ENCODE measurements around the gene ITGA1.

DNA sequence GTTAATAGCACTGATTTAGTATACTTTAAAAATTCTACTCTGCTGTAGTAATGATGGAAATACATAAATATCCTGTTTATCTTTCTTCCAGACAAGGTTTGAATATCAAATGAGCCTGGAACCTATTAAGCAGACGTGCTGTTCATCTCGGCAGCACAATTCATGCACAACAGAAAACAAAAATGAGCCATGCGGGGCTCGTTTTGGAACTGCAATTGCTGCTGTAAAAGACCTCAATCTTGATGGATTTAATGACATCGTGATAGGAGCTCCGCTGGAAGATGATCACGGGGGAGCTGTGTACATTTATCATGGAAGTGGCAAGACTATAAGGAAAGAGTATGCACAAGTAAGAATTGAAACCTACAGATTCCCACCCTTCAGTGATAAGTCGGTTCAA, 122.4 kb downstream of the ITGA1 start:
- TF ChIP-seq, protein P1, sequence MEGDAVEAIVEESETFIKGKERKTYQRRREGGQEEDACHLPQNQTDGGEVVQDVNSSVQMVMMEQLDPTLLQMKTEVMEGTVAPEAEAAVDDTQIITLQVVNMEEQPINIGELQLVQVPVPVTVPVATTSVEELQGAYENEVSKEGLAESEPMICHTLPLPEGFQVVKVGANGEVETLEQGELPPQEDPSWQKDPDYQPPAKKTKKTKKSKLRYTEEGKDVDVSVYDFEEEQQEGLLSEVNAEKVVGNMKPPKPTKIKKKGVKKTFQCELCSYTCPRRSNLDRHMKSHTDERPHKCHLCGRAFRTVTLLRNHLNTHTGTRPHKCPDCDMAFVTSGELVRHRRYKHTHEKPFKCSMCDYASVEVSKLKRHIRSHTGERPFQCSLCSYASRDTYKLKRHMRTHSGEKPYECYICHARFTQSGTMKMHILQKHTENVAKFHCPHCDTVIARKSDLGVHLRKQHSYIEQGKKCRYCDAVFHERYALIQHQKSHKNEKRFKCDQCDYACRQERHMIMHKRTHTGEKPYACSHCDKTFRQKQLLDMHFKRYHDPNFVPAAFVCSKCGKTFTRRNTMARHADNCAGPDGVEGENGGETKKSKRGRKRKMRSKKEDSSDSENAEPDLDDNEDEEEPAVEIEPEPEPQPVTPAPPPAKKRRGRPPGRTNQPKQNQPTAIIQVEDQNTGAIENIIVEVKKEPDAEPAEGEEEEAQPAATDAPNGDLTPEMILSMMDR (IDR thresholded peaks at IDR 0.05): no peak
- TF ChIP-seq POLR2A (IDR thresholded peaks at IDR 0.05) (no peak), POLR2AphosphoS5 (IDR thresholded peaks at IDR 0.05) (no peak)

All from breast epithelium (tissue), 3 donors.